B cell (primary cell): ENCODE data around the gene SRSF6.

ENCODE experiments used
- CTCF ChIP-seq: fragments of 200-600 bp; IDR thresholded peaks from one replicate; pipeline ENCODE4 v1.8.0; 2022; ENCODE audit warnings: antibody characterized with exemption, mild to moderate bottlenecking
- EZH2 ChIP-seq: IDR thresholded peaks from 2 replicates; pipeline ENCODE4 v1.6.1; 2012; ENCODE audit warnings: borderline replicate concordance, low read depth, mild to moderate bottlenecking, moderate library complexity, low read length; ENCODE audit not compliant: insufficient read depth, poor library complexity, severe bottlenecking

GRCh38 chr20:43465625-43465943 lies 7.9 kb downstream of the SRSF6 start:
- TF ChIP-seq CTCF (no peak), EZH2 (no peak)
